Effector memory CD8-positive, alpha-beta T cell (primary cell): Measurements from ENCODE around the gene HEPACAM2.

Source experiments
- ATAC-seq: fragments of 150-1000 bp; cut with Tn5 transposase; replicated peaks from 2 replicates; pipeline ENCODE4 v1.10.0; 2021; ENCODE audit warnings: mild to moderate bottlenecking, moderate library complexity
- DNase-seq, 3 experiments: peaks; one replicate each; pipeline ENCODE4 v3.0.0; 2021
- H3K27ac Mint-ChIP-seq, 2 donors: one replicate each; pipeline ENCODE4 v1.8.0; 2022; ENCODE audit warnings: mild to moderate bottlenecking in 2 of 2, mixed read lengths in 2 of 2, moderate library complexity in 2 of 2
- H3K27me3 Mint-ChIP-seq, 2 donors: one replicate each; pipeline ENCODE4 v1.8.0; 2022; ENCODE audit warnings: mixed read lengths in 2 of 2
- H3K36me3 Mint-ChIP-seq: one replicate; pipeline ENCODE4 v1.8.0; 2022; ENCODE audit warnings: mild to moderate bottlenecking, moderate library complexity, mixed read lengths; ENCODE audit not compliant: insufficient read depth
- H3K4me1 Mint-ChIP-seq, 2 donors: one replicate each; pipeline ENCODE4 v1.8.0; 2022; ENCODE audit warnings: low read depth in 2 of 2, mixed read lengths in 2 of 2
- H3K4me3 Mint-ChIP-seq, 2 donors: one replicate each; pipeline ENCODE4 v1.8.0; 2022; ENCODE audit warnings: mild to moderate bottlenecking in 2 of 2, mixed read lengths in 2 of 2, moderate library complexity in 2 of 2
- H3K9me3 Mint-ChIP-seq, 2 donors: one replicate each; pipeline ENCODE4 v1.8.0; 2022; ENCODE audit warnings: mixed read lengths in 2 of 2

The HEPACAM2 gene

GRCh38 chr7:93150200-93150835, 76.0 kb downstream of the HEPACAM2 start:
- Mint-ChIP-seq H3K27ac (no peak overlapping the region), H3K4me1 (peaks cover 21 to 26% of the 10 kb centered on the region in 2 donors), H3K27me3 (peaks cover 0 to 7% of the 10 kb centered on the region in 2 donors), H3K4me3 (no peak overlapping the region), H3K36me3 (peaks cover 17% of the 10 kb centered on the region), H3K9me3 (peaks cover 2 to 8% of the 10 kb centered on the region in 2 donors)
- ATAC-seq (no peak), DNase-seq (no peak)

GRCh38 chr7:93148727-93149126, 77.5 kb downstream of the HEPACAM2 start:
- peaks cover 27% of the 10 kb centered on the region for H3K36me3 Mint-ChIP-seq
- DNase-seq (no peak), ATAC-seq (no peak)
- H3K4me3 Mint-ChIP-seq: peak overlapping the region; percentile 86 to 92
- peak overlapping the region; percentile 98 for H3K27ac Mint-ChIP-seq
- H3K27me3 Mint-ChIP-seq: no peaks in the 10 kb centered on the region
- peaks cover 2 to 8% of the 10 kb centered on the region in 2 donors for H3K9me3 Mint-ChIP-seq
- peaks cover 21 to 27% of the 10 kb centered on the region in 2 donors for H3K4me1 Mint-ChIP-seq

- H3K4me3 Mint-ChIP-seq: peak within 1 kb of the TSS; percentile 86 to 92
- peaks cover 23 to 31% of the 10 kb centered on the region in 2 donors for H3K4me1 Mint-ChIP-seq
- ATAC-seq (peak; percentile 59), DNase-seq (no peak)
- H3K27ac Mint-ChIP-seq: peak within 1 kb of the TSS; percentile 98
- no peaks in the 10 kb centered on the region for H3K27me3 Mint-ChIP-seq
- H3K9me3 Mint-ChIP-seq: peaks cover 2 to 8% of the 10 kb centered on the region in 2 donors
- peaks cover 33% of the 10 kb centered on the region for H3K36me3 Mint-ChIP-seq
Observed at GRCh38 chr7:93148144-93148543, 78.1 kb downstream of the HEPACAM2 start, which contains the start of gene SAMD9L. SAMD9L (minus strand) TSS chr7:93148385; CDS start chr7:93135971, 12,414 bp downstream.

- H3K9me3 Mint-ChIP-seq: peaks cover 2 to 8% of the 10 kb centered on the region in 2 donors
- ATAC-seq (peak; percentile 92), DNase-seq (peak; percentile 9 to 33 (median 24))
- H3K27me3 Mint-ChIP-seq: no peaks in the 10 kb centered on the region
- H3K27ac Mint-ChIP-seq: peak overlapping the region; percentile 98
- peaks cover 40% of the 10 kb centered on the region for H3K36me3 Mint-ChIP-seq
- peaks cover 23 to 31% of the 10 kb centered on the region in 2 donors for H3K4me1 Mint-ChIP-seq
- H3K4me3 Mint-ChIP-seq: peak overlapping the region; percentile 86 to 92
Observed at GRCh38 chr7:93147363-93147762, 78.9 kb downstream of the HEPACAM2 start.

- DNase-seq: no peak
- Mint-ChIP-seq H3K4me3 (peak overlapping the region; percentile 86 to 92), H3K9me3 (peaks cover 2 to 8% of the 10 kb centered on the region in 2 donors), H3K4me1 (peaks cover 23 to 31% of the 10 kb centered on the region in 2 donors), H3K36me3 (peaks cover 40% of the 10 kb centered on the region), H3K27ac (peak overlapping the region; percentile 98), H3K27me3 (no peaks in the 10 kb centered on the region)
- ATAC-seq: no peak
Observed at GRCh38 chr7:93146472-93147141, 79.7 kb downstream of the HEPACAM2 start.

GRCh38 chr7:93146036-93146435, 80.2 kb downstream of the HEPACAM2 start:
- H3K4me3 Mint-ChIP-seq: peak overlapping the region; percentile 86 to 92
- H3K27me3 Mint-ChIP-seq: no peaks in the 10 kb centered on the region
- peak overlapping the region; percentile 49 to 98 for H3K27ac Mint-ChIP-seq
- H3K9me3 Mint-ChIP-seq: peaks cover 2 to 8% of the 10 kb centered on the region in 2 donors
- peaks cover 40% of the 10 kb centered on the region for H3K36me3 Mint-ChIP-seq
- H3K4me1 Mint-ChIP-seq: peaks cover 23 to 31% of the 10 kb centered on the region in 2 donors
- ATAC-seq (no peak), DNase-seq (no peak)

- ATAC-seq (no peak), DNase-seq (no peak)
- peaks cover 23 to 31% of the 10 kb centered on the region in 2 donors for H3K4me1 Mint-ChIP-seq
- no peaks in the 10 kb centered on the region for H3K27me3 Mint-ChIP-seq
- H3K27ac Mint-ChIP-seq: peak overlapping the region; percentile 49 to 98
- H3K9me3 Mint-ChIP-seq: peaks cover 2 to 8% of the 10 kb centered on the region in 2 donors
- H3K4me3 Mint-ChIP-seq: no peak overlapping the region
- peaks cover 40% of the 10 kb centered on the region for H3K36me3 Mint-ChIP-seq
Observed at GRCh38 chr7:93145354-93145753, 80.9 kb downstream of the HEPACAM2 start.

GRCh38 chr7:93142127-93142526, 84.1 kb downstream of the HEPACAM2 start:
- Mint-ChIP-seq H3K9me3 (peaks cover 3 to 7% of the 10 kb centered on the region in 2 donors), H3K27ac (no peak overlapping the region), H3K27me3 (no peaks in the 10 kb centered on the region), H3K4me1 (peaks cover 14 to 21% of the 10 kb centered on the region in 2 donors), H3K36me3 (peaks cover 43% of the 10 kb centered on the region), H3K4me3 (no peak overlapping the region)
- DNase-seq (no peak), ATAC-seq (no peak)

- no peak overlapping the region for H3K27ac Mint-ChIP-seq
- H3K36me3 Mint-ChIP-seq: peaks cover 42% of the 10 kb centered on the region
- no peak overlapping the region for H3K4me3 Mint-ChIP-seq
- H3K4me1 Mint-ChIP-seq: peaks cover 3 to 9% of the 10 kb centered on the region in 2 donors
- ATAC-seq (no peak), DNase-seq (no peak)
- peaks cover 4 to 9% of the 10 kb centered on the region in 2 donors for H3K9me3 Mint-ChIP-seq
- no peaks in the 10 kb centered on the region for H3K27me3 Mint-ChIP-seq
Observed at GRCh38 chr7:93140582-93141191, 85.6 kb downstream of the HEPACAM2 start.

GRCh38 chr7:93138576-93138975, 87.7 kb downstream of the HEPACAM2 start:
- H3K27me3 Mint-ChIP-seq: no peaks in the 10 kb centered on the region
- H3K4me3 Mint-ChIP-seq: no peak overlapping the region
- H3K4me1 Mint-ChIP-seq: peaks cover 3 to 4% of the 10 kb centered on the region in 2 donors
- no peak overlapping the region for H3K27ac Mint-ChIP-seq
- H3K9me3 Mint-ChIP-seq: peaks cover 9 to 15% of the 10 kb centered on the region in 2 donors
- DNase-seq (no peak), ATAC-seq (no peak)
- peaks cover 34% of the 10 kb centered on the region for H3K36me3 Mint-ChIP-seq
